AG08395 (cell line): ENCODE data around the gene DHRS4L2.

Experiments used
- DNase-seq: peaks from one replicate; pipeline ENCODE4 v3.0.0; 2012; ENCODE audit warnings: mixed read lengths, low spot score

DHRS4L2 gene

DNA sequence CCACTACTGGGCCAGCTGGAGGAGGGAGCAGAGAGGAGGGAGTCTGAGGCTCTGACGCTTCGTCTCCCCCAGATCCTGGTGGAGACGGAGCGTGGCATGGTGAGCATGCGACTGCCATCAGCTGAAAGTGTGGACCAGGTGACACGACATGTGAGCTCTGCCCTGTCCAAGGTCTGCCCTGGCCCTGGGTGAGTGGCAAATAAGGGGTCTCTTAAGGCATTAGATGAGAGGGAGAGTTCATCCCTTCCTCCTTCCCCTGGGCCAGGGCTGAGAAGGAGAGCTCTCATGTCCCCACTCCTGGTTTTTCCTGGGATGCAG is 65.6 kb downstream of the DHRS4L2 start:
- DNase-seq = no peak

DNA sequence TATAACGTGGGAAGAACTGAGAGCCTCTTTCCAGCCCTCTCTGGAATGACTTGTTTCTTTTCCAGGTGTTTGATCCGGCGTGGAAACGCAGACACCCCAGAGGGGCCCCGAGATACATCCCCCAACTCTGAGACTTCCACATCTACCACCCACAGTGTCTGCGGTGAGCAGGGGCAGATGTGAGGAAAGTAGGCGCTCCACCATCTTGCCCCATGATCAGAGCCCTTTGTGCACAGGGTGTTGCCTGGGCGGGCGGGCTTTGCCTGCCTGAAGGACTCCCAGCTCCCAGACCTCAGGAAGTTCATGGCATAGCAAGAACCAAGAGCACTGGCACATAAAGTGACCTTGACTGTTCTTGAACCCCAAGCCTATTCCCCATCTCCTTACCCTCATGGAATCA is 65.9 kb downstream of the DHRS4L2 start:
- no peak for DNase-seq
